IPS-NIHi7 (cell line): Measurements from ENCODE around the gene RTF1.
"Not testable (repeated sequence)": the region's sequence is repeated elsewhere in the genome, so short reads cannot be mapped to it uniquely, and the experiment has no call there.

ENCODE experiments used
- DNase-seq: peaks from one replicate; pipeline ENCODE4 v3.0.0; 2012; ENCODE audit warnings: mixed read lengths; ENCODE audit errors: extremely low spot score

RTF1 gene

DNA sequence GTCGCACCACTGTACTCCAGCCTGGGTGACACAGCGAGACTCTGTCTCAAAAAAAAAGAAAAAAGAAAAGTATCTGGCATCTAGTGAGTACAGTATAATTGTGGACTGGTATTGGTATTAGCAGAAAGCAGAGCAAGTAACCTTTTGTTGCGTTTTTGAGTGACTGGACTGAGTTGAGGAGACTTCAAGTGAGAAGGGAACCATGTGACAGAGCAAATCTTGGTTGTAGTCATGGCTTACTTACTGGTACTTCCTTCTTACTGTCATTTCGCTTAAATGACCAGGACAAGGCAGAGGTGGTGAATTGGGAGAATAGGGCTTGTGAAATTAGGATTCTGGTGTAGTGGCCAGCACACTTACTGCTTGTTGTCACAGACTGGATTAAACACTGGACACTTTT is 20.6 kb downstream of the RTF1 start:
- DNase-seq: no peak

DNA sequence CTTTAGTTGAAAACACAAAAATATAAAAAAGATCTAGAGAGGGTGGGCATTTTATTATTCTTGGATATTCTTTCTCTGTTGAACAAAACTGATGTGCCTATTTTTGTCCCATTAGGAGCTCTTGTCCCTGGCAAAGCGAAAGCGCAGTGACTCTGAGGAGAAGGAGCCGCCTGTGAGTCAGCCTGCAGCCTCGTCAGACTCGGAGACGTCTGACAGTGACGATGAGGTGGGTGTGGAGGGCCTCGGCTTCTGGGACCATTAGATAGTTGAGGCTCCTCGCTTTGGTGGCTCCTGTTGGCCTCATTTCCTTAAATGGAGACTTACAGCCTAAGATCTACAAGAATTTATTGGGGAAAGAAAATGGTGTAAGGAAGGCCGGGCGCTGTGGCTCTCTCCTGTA is 21.3 kb downstream of the RTF1 start:
- no peak for DNase-seq

- not testable (repeated sequence) for DNase-seq
These were observed 21.9 kb downstream of the RTF1 start for GRCh38 chr15:41438745-41439144.

GRCh38 chr15:41443275-41443674 is 26.4 kb downstream of the RTF1 start:
- no peak for DNase-seq

DNA sequence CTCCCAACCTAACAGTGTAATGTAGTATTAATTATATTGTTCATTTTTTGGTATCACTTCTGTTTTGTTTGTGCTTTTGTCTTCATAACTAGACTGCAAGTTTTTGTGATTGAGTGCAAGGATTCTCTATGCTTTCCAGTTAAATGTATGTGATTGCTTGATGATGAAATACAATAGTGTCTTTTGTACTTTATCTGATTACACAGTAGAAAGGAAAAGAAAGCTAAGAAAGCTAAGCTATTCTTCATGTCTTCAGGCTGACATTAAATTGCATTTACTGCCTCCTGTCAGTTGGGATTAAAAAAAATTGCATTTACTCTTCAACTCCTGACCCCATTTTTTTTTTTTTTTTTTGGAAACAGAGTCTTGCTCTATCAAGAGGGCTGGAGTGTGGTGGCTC is 28.5 kb downstream of the RTF1 start:
- no peak for DNase-seq

GRCh38 chr15:41462084-41462795 is 45.3 kb downstream of the RTF1 start:
- no peak for DNase-seq

GRCh38 chr15:41464889-41465580 is 48.1 kb downstream of the RTF1 start:
- DNase-seq: no peak

DNA sequence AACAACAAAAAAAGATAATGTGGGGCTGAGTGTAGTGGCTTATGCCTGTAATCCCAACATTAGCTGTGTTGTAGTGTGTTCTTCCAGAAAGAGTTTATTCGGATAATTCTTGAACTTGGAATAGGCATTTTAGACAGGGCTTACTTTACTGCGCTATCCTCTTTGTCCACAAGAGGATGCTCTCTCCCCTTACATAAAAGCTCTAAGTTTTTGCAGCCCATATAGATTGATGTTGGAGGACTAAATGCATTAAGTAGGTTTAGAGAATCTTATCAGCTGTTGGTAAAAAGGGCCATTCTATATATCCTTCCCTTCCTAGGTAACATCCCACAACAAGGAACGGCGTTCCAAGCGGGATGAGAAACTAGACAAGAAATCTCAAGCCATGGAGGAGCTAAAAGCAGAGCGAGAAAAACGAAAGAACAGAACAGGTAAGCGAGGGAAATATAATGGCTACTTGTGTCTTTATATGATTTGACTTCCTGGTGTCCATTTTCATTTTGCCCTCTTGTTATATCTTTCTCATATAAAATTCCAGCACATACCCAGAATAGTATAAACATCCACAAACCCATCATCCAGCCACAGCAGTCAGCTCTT is 49.0 kb downstream of the RTF1 start:
- DNase-seq: peak; percentile 56

- DNase-seq: no peak
These were observed 49.8 kb downstream of the RTF1 start for GRCh38 chr15:41466711-41467110.

DNA sequence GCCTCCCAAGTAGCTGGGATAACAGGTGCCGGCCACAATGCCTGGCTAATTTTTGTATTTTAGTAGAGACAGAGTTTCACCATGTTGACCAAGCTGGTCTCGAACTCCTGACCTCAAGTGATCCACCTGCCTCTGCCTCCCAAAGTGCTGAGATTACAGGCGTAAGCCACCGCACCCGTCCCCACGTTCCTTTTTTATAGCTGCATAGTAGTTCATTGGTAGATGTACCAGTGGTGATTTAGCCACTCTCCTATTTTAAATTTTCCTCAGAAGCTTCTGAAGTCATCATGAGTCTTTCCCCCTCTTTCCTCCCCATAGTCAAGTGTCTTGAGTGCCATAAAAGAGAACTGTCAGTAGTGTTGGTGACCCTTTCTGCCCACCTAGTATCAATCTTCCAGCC is 52.7 kb downstream of the RTF1 start:
- not testable (repeated sequence) for DNase-seq

GRCh38 chr15:41473418-41473817 is 56.5 kb downstream of the RTF1 start:
- no peak for DNase-seq

GRCh38 chr15:41474436-41474835 is 57.5 kb downstream of the RTF1 start:
- no peak for DNase-seq

DNA sequence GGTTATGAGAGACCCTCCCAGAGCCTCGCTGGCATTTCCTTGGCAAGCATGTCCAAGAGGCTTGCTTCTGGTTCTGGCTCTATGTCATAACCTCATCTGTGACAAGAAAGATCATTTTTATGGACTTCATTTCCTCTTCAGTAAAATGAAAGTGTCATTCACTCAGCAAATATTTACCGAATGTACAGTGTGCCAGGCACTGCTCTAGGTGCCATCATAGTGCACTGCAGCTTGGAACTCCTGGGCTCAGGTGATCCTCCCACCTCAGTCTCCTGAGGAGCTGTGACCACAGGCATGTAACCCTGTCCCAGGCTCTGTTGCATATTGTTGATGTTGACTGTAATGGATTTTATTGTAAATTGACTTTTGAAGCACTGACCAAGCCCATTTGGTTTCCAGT is 58.0 kb downstream of the RTF1 start:
- DNase-seq: no peak

- DNase-seq: no peak
These were observed 59.6 kb downstream of the RTF1 start for GRCh38 chr15:41476416-41477048.

DNA sequence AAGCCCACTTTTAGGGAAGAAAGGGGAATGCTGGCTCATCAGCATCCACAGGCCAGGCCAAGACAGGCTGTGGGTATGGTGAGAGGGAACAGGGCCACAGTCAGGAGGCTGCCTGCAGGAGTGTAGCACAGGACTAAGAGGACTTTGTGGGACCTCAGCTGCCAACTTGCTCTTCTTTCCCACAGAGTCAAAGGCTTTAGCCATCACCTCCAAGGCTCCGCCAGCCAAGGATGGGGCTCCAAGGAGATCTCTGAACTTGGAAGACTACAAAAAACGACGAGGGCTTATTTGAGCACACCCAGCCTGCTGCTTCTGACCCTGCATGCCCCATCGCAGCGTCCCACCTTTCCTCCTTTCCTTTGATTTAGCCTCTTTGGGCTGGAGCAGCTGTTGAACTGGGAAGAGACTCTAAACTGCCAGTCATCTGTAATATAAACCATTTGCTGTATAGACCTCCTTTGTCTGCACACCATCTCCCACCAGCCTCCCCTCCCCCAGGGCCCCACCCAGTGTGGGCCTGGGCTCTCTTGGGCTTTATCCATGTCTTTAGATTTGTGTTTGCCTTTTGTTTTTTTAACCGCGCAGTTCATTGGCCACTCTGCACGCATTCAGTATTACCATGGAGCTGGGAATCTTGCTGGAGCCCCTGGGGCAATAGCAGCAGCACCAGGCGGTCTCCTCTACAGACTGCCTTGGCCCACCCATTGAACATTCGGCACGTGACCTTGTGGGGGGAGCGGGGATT is 63.7 kb downstream of the RTF1 start:
- DNase-seq: no peak

GRCh38 chr15:41482110-41482877 is 65.4 kb downstream of the RTF1 start:
- no peak for DNase-seq

DNA sequence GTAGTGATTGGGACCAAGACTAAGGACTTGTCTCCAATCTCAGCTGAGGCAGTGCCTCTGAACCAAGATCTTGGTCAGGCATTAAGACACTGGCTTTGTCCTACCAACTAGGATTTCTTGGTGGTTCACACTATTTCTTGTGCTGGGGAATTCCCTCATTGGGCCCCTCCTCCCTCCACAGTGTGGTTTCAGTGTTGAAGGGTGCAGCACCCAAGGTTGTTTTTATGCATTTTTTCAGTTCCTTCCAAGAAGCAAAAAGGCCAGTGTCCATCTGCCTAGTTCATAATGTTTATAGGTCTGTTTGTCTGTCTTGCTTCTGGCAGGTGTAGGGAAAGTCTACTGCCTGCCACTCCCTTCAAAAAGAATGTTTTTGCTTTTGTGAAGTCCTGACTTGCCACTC is 66.2 kb downstream of the RTF1 start:
- DNase-seq: no peak

- DNase-seq: no peak
These were observed 66.6 kb downstream of the RTF1 start for GRCh38 chr15:41483519-41483918.

GRCh38 chr15:41484937-41485625 is 68.2 kb downstream of the RTF1 start:
- no peak for DNase-seq

DNA sequence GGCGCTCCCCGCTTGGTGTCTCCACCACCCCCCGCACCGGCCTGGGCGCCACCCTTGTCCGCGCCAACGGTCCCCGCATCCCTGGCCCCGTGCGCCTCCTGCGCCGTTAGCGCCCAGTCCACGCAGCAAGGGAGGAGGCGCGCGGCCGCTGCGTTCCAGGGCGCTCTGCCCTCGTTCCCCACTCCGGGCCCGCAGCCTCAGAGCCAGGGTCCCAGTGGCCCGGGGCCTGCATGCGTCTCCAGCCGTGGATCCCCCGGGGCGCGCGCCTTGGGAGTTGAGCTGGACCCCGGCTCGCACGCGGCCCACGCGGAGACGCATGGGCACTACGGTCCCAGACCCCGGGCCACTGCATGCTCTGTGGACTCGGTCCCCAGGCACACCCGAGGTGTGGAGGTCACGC is 69.4 kb downstream of the RTF1 start:
- no peak for DNase-seq

DNA sequence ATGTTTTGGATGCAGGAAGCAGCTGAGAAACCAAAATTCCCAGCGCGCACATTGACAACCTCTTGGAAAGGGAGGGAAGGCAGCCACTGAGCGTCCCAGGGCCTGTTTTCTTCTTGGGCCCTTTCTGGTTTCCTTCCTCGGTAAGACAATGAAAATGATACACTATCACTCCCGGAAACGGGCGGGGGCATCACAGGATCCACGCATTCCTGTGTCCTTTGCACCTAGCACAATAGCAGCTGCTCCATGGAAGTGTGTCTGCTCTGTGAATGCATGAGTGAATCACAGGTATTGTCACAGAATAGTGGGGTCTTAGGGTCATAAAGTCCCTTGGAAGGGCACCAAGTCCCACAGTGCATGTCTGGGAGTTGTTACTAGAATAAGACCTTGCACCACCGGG is 70.5 kb downstream of the RTF1 start:
- no peak for DNase-seq
